OCI-LY1 (cell line): ENCODE data around the gene GATA2.

Experiments used
- CTCF ChIP-seq: fragments of 200-600 bp; sonication (generic), shearing (Covaris generic); IDR thresholded peaks from 2 replicates; pipeline ENCODE4 v1.5.1; 2017; ENCODE audit warnings: mild to moderate bottlenecking, antibody characterized with exemption, low read length, moderate library complexity, mixed read lengths
- EZH2 ChIP-seq: fragments of 200-600 bp; sonication (generic), shearing (Covaris generic); IDR thresholded peaks from 2 replicates; pipeline ENCODE4 v1.8.0; 2017; ENCODE audit warnings: borderline replicate concordance, mixed run types, mild to moderate bottlenecking, antibody characterized with exemption, low read length, moderate library complexity, mixed read lengths

- TF ChIP-seq CTCF = no peak
- TF ChIP-seq EZH2 = no peak
Measured at GRCh38 chr3:128518587-128519490, 25.8 kb upstream of the GATA2 start.
